Non-pigmented ciliary epithelial cell (primary cell): ENCODE measurements around the gene DOCK9.

Experiments
- DNase-seq: peaks from one replicate; pipeline ENCODE4 v3.0.0-alpha.2; 2010; ENCODE audit warnings: low read depth

The DOCK9 gene

GRCh38 chr13:98997738-98998641 lies 20.1 kb upstream of the DOCK9 start:
- no peak for DNase-seq

GRCh38 chr13:98997011-98997730 lies 19.3 kb upstream of the DOCK9 start:
- no peak for DNase-seq

GRCh38 chr13:98996046-98996445 lies 18.2 kb upstream of the DOCK9 start:
- DNase-seq: no peak

GRCh38 chr13:98994896-98995295 lies 17.0 kb upstream of the DOCK9 start:
- DNase-seq: no peak

GRCh38 chr13:98994080-98994479 lies 16.2 kb upstream of the DOCK9 start:
- DNase-seq: no peak

GRCh38 chr13:98992355-98992754 lies 14.5 kb upstream of the DOCK9 start:
- DNase-seq: no peak

- DNase-seq: no peak
Measured at GRCh38 chr13:98990701-98991100, 12.8 kb upstream of the DOCK9 start.

GRCh38 chr13:98989469-98990235 lies 11.8 kb upstream of the DOCK9 start:
- no peak for DNase-seq

- DNase-seq: no peak
Measured at GRCh38 chr13:98988780-98989179, 10.9 kb upstream of the DOCK9 start.

- no peak for DNase-seq
Measured at GRCh38 chr13:98988277-98988676, 10.4 kb upstream of the DOCK9 start.

- DNase-seq: no peak
Measured at GRCh38 chr13:98987275-98987674, 9.4 kb upstream of the DOCK9 start.

GRCh38 chr13:98986226-98986846 lies 8.5 kb upstream of the DOCK9 start:
- DNase-seq: no peak

- no peak for DNase-seq
Measured at GRCh38 chr13:98985591-98985990, 7.7 kb upstream of the DOCK9 start.

GRCh38 chr13:98984983-98985382 lies 7.1 kb upstream of the DOCK9 start:
- DNase-seq: no peak

GRCh38 chr13:98984118-98984517 lies 6.3 kb upstream of the DOCK9 start:
- DNase-seq: no peak

- no peak for DNase-seq
Measured at GRCh38 chr13:98983182-98983581, 5.3 kb upstream of the DOCK9 start.

- DNase-seq: no peak
Measured at GRCh38 chr13:98981369-98982080, 3.7 kb upstream of the DOCK9 start.

- DNase-seq: no peak
Measured at GRCh38 chr13:98979012-98979660, 1.3 kb upstream of the DOCK9 start.

GRCh38 chr13:98978280-98978679 lies 416 bp upstream of the DOCK9 start:
- peak; percentile 91 for DNase-seq

GRCh38 chr13:98976941-98977340 lies 923 bp downstream of the DOCK9 start:
- DNase-seq: no peak

- DNase-seq: no peak
Measured at GRCh38 chr13:98976338-98976737, 1.5 kb downstream of the DOCK9 start.
